HG02763 (cell line): ENCODE measurements around the gene TSPAN7.

Experiments used
- ATAC-seq: cut with Tn5 transposase; IDR thresholded peaks from one replicate; pipeline ENCODE4 v1.9.1; 2021; ENCODE audit warnings: mild to moderate bottlenecking, moderate library complexity; ENCODE audit not compliant: unreplicated experiment

TSPAN7 gene

GRCh38 chrX:38594434-38594833 is 33.1 kb downstream of the TSPAN7 start:
- no peak for ATAC-seq

- ATAC-seq, result no peak
Measured at GRCh38 chrX:38595801-38596200, 34.5 kb downstream of the TSPAN7 start.

- no peak for ATAC-seq
Measured at GRCh38 chrX:38596939-38597338, 35.6 kb downstream of the TSPAN7 start.

GRCh38 chrX:38599796-38600755 is 38.7 kb downstream of the TSPAN7 start:
- ATAC-seq, result no peak

GRCh38 chrX:38601866-38602265 is 40.5 kb downstream of the TSPAN7 start:
- no peak for ATAC-seq

- ATAC-seq, result no peak
Measured at GRCh38 chrX:38606821-38607220, 45.5 kb downstream of the TSPAN7 start.

GRCh38 chrX:38607976-38608375 is 46.6 kb downstream of the TSPAN7 start:
- ATAC-seq, result no peak

- ATAC-seq, result no peak
Measured at GRCh38 chrX:38610849-38611248, 49.5 kb downstream of the TSPAN7 start.

GRCh38 chrX:38612281-38612680 is 50.9 kb downstream of the TSPAN7 start:
- ATAC-seq, result no peak

- no peak for ATAC-seq
Measured at GRCh38 chrX:38614485-38614884, 53.1 kb downstream of the TSPAN7 start.

- no peak for ATAC-seq
Measured at GRCh38 chrX:38616904-38617303, 55.6 kb downstream of the TSPAN7 start.

GRCh38 chrX:38618180-38618579 is 56.8 kb downstream of the TSPAN7 start:
- ATAC-seq, result no peak

- ATAC-seq, result no peak
Measured at GRCh38 chrX:38620623-38621022, 59.3 kb downstream of the TSPAN7 start.

GRCh38 chrX:38626296-38626695 is 65.0 kb downstream of the TSPAN7 start:
- ATAC-seq, result no peak

GRCh38 chrX:38627683-38628082 is 66.3 kb downstream of the TSPAN7 start:
- peak; percentile 63 for ATAC-seq

- ATAC-seq, result no peak
Measured at GRCh38 chrX:38628587-38628986, 67.2 kb downstream of the TSPAN7 start.

- ATAC-seq, result no peak
Measured at GRCh38 chrX:38632516-38632915, 71.2 kb downstream of the TSPAN7 start.

GRCh38 chrX:38634665-38635064 is 73.3 kb downstream of the TSPAN7 start:
- no peak for ATAC-seq

- ATAC-seq, result no peak
Measured at GRCh38 chrX:38636949-38637819, 75.8 kb downstream of the TSPAN7 start.

- no peak for ATAC-seq
Measured at GRCh38 chrX:38638952-38639529, 77.7 kb downstream of the TSPAN7 start.

GRCh38 chrX:38639730-38640129 is 78.4 kb downstream of the TSPAN7 start:
- no peak for ATAC-seq
